PFSK-1 (cell line): ENCODE data around the gene PAGE5.

ENCODE experiments used
- FOXP2 ChIP-seq: optimal IDR thresholded peaks from 2 replicates; pipeline ENCODE3; 2011; ENCODE audit warnings: borderline replicate concordance, control low read depth, inconsistent platforms; ENCODE audit not compliant: insufficient read depth; ENCODE audit errors: extremely low read length, extremely low read depth
- POLR2AphosphoS5 ChIP-seq: IDR thresholded peaks from 2 replicates; pipeline ENCODE4 v1.6.1; 2012; ENCODE audit warnings: low read depth, mild to moderate bottlenecking, control low read depth, low read length, moderate library complexity
- SIN3A ChIP-seq: IDR thresholded peaks from 2 replicates; pipeline ENCODE4 v1.6.1; 2012; ENCODE audit warnings: mild to moderate bottlenecking, low read length, moderate library complexity, borderline replicate concordance; ENCODE audit not compliant: insufficient read depth
- TF ChIP-seq, protein P1 (sequence below), 2 experiments: IDR thresholded peaks; 2 replicates each; pipeline versions ENCODE4 v1.6.1 to v1.8.0; 2011 to 2012; ENCODE audit warnings: low read depth in 2 of 2, low read length in 2 of 2, control low read depth in 1 of 2, inconsistent platforms in 1 of 2, mild to moderate bottlenecking in 1 of 2, moderate library complexity in 1 of 2; ENCODE audit not compliant: insufficient read depth in 1 of 2

DNA sequence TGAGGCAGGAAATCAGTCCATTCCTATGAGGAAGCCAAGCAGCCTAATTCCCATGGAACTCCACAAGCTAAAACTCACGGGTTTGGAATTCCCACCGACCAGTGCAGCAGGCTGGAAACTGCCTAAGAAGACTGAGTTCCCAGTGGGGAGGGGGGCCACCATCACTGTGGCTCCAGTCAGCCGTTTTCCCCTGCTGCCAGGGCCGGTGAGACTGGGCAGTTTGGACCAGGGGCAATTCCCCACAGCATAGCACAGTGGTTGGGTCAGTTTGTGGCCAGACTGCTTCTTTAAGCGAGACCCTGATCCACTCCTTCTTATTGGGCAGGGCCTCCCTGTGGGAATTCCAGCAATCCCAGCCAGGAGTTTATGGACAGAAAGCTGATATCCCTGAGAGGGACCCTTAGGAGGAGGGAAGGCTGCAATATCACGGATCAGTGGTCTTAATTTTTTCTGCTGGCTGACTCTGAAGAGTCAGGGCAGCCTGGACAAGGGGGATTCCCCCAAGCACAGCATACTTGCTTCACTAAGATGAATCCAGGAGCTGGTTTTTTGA is 20.7 kb downstream of the PAGE5 start:
- TF ChIP-seq SIN3A (no peak), POLR2AphosphoS5 (no peak), FOXP2 (no peak)
- TF ChIP-seq, protein P1, sequence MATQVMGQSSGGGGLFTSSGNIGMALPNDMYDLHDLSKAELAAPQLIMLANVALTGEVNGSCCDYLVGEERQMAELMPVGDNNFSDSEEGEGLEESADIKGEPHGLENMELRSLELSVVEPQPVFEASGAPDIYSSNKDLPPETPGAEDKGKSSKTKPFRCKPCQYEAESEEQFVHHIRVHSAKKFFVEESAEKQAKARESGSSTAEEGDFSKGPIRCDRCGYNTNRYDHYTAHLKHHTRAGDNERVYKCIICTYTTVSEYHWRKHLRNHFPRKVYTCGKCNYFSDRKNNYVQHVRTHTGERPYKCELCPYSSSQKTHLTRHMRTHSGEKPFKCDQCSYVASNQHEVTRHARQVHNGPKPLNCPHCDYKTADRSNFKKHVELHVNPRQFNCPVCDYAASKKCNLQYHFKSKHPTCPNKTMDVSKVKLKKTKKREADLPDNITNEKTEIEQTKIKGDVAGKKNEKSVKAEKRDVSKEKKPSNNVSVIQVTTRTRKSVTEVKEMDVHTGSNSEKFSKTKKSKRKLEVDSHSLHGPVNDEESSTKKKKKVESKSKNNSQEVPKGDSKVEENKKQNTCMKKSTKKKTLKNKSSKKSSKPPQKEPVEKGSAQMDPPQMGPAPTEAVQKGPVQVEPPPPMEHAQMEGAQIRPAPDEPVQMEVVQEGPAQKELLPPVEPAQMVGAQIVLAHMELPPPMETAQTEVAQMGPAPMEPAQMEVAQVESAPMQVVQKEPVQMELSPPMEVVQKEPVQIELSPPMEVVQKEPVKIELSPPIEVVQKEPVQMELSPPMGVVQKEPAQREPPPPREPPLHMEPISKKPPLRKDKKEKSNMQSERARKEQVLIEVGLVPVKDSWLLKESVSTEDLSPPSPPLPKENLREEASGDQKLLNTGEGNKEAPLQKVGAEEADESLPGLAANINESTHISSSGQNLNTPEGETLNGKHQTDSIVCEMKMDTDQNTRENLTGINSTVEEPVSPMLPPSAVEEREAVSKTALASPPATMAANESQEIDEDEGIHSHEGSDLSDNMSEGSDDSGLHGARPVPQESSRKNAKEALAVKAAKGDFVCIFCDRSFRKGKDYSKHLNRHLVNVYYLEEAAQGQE (IDR thresholded peaks at IDR 0.05; ENCODE audit: insufficient read depth in 1 of 2, low read depth in 2 of 2, low read length in 2 of 2), result no peak
